Ascending aorta (tissue), 2 donors: ENCODE measurements around the gene PDYN. TPM values are rescaled to one million over a fixed set of nuclear protein-coding genes. Genes with fewer than 3 reads are reported as not detected.

Source experiments
- DNase-seq, 2 donors: peaks; one replicate each; pipeline ENCODE4 v3.0.0-alpha.2; 2019; ENCODE audit warnings: low spot score in 2 of 2
- H3K27ac ChIP-seq, 2 donors: fragments of 200-600 bp; sonication (generic); one replicate each; pipeline ENCODE4 v1.5.1; 2016 to 2017; ENCODE audit warnings: mild to moderate bottlenecking in 1 of 2
- H3K27me3 ChIP-seq: fragments of 200-600 bp; sonication (generic); one replicate; pipeline ENCODE4 v1.5.1; 2017
- H3K36me3 ChIP-seq, 2 donors: fragments of 200-600 bp; sonication (generic); one replicate each; pipeline ENCODE4 v1.5.1; 2016
- H3K4me1 ChIP-seq, 2 donors: fragments of 200-600 bp; sonication (generic); one replicate each; pipeline ENCODE4 v1.5.1; 2016 to 2017; ENCODE audit warnings: mild to moderate bottlenecking in 1 of 2
- H3K4me3 ChIP-seq, 2 donors: fragments of 200-600 bp; sonication (generic); one replicate each; pipeline ENCODE4 v1.5.1; 2016 to 2017; ENCODE audit warnings: mild to moderate bottlenecking in 1 of 2
- H3K9me3 ChIP-seq, 2 donors: fragments of 200-600 bp; sonication (generic); one replicate each; pipeline ENCODE4 v1.5.1; 2016
- CTCF ChIP-seq, 3 experiments: fragments of 200-600 bp in 2 of 3; fragments of 450-650 bp in 1 of 3; sonication (generic) in 2 of 3; IDR thresholded peaks; one replicate each; pipeline ENCODE4 v1.5.1; 2016 to 2019; ENCODE audit warnings: antibody characterized with exemption in 3 of 3, mild to moderate bottlenecking in 1 of 3, moderate library complexity in 1 of 3
- intact Hi-C: fragments of 100-400 bp; cut with DNase I; formaldehyde crosslinking; loops from one replicate; pipeline ENCODE4 v1.15.1; 2023
- total RNA-seq: library from RNA; depleted of rRNA; stranded (reverse); fragments of >200 nt; gene quantifications from one replicate; pipeline ENCODE4 v1.1.0, GENCODE V29; 2016

PDYN gene
- total RNA-seq, 1 donor from 2014 or later, result not detected

- H3K27ac ChIP-seq, result no peak overlapping the region
- no peaks in the 10 kb centered on the region for H3K27me3 ChIP-seq
- TF ChIP-seq CTCF (IDR thresholded peaks at IDR 0.05), result no peak
- no peaks in the 10 kb centered on the region for H3K36me3 ChIP-seq
- no peak for DNase-seq
- H3K9me3 ChIP-seq, result no peaks in the 10 kb centered on the region
- H3K4me1 ChIP-seq, result no peaks in the 10 kb centered on the region
- intact Hi-C loops, result no loop called here
- H3K4me3 ChIP-seq, result no peak overlapping the region
These were observed 34.7 kb downstream of the PDYN start for GRCh38 chr20:1959156-1959555.

- no peaks in the 10 kb centered on the region for H3K9me3 ChIP-seq
- intact Hi-C loops, result no loop called here
- TF ChIP-seq CTCF (IDR thresholded peaks at IDR 0.05), result no peak
- H3K4me3 ChIP-seq, result no peak overlapping the region
- H3K27ac ChIP-seq, result no peak overlapping the region
- H3K27me3 ChIP-seq, result no peaks in the 10 kb centered on the region
- H3K4me1 ChIP-seq, result no peaks in the 10 kb centered on the region
- no peak for DNase-seq
- H3K36me3 ChIP-seq, result no peaks in the 10 kb centered on the region
These were observed 35.4 kb downstream of the PDYN start for GRCh38 chr20:1958426-1958825.

- no peak overlapping the region for H3K4me3 ChIP-seq
- no peak overlapping the region for H3K27ac ChIP-seq
- H3K36me3 ChIP-seq, result no peaks in the 10 kb centered on the region
- no peaks in the 10 kb centered on the region for H3K4me1 ChIP-seq
- H3K9me3 ChIP-seq, result no peaks in the 10 kb centered on the region
- intact Hi-C loops, result no loop called here
- no peaks in the 10 kb centered on the region for H3K27me3 ChIP-seq
- TF ChIP-seq CTCF (IDR thresholded peaks at IDR 0.05), result no peak
- no peak for DNase-seq
These were observed 38.6 kb downstream of the PDYN start for GRCh38 chr20:1955217-1955616.

GRCh38 chr20:1953621-1954020, 40.2 kb downstream of the PDYN start:
- TF ChIP-seq CTCF (IDR thresholded peaks at IDR 0.05), result no peak
- Histone ChIP-seq H3K9me3 (no peaks in the 10 kb centered on the region), H3K36me3 (no peaks in the 10 kb centered on the region), H3K27me3 (no peaks in the 10 kb centered on the region), H3K27ac (no peak overlapping the region), H3K4me3 (no peak overlapping the region), H3K4me1 (no peaks in the 10 kb centered on the region)
- intact Hi-C loops, result no loop called here
- DNase-seq, result no peak

- no peak for TF ChIP-seq CTCF (IDR thresholded peaks at IDR 0.05)
- Histone ChIP-seq H3K36me3 (no peaks in the 10 kb centered on the region), H3K27me3 (no peaks in the 10 kb centered on the region), H3K4me3 (no peak overlapping the region), H3K9me3 (no peaks in the 10 kb centered on the region), H3K4me1 (no peaks in the 10 kb centered on the region), H3K27ac (no peak overlapping the region)
- intact Hi-C loops, result no loop called here
- DNase-seq, result no peak
These were observed 40.9 kb downstream of the PDYN start for GRCh38 chr20:1952737-1953530.
